Measurements from ENCODE around the gene NOS2. TPM values are rescaled to one million over a fixed set of nuclear protein-coding genes. Genes with fewer than 3 reads are reported as not detected.

NOS2 gene
- polyA plus RNA-seq, 1 donor (not counting 4 experiments of a cell fraction or from before 2014, with no cell fraction given): not detected

GRCh38 chr17:27793906-27794569 is 6.3 kb downstream of the NOS2 start:
- H3K9ac ChIP-seq (ENCODE audit: control insufficient read depth, extremely low read depth, insufficient read depth, low read length): no peak overlapping the region
- H4K20me1 ChIP-seq (ENCODE audit: control insufficient read depth, extremely low read depth, insufficient read depth, low read length): no peaks in the 10 kb centered on the region
- no peak overlapping the region for H3K27ac ChIP-seq (ENCODE audit: control insufficient read depth, insufficient read depth, low read length)
- dilution Hi-C loops (cut with MboI; ENCODE audit: extremely low pct_ligation_motif_present, low sequenced_read_pairs): no loop called here
- TF ChIP-seq EZH2 (IDR thresholded peaks at IDR 0.05; ENCODE audit: low read length) (no peak), CTCF (optimal IDR thresholded peaks at IDR 0.05 in 1 of 3, IDR thresholded peaks at IDR 0.05 in 1 of 3, conservative IDR thresholded peaks at IDR 0.05 in 1 of 3; ENCODE audit: extremely low read depth in 1 of 3, insufficient read depth in 2 of 3, low read length in 3 of 3) (no peak)
- no peaks in the 10 kb centered on the region for H3K4me1 ChIP-seq (ENCODE audit: control insufficient read depth, extremely low read depth, insufficient read depth, low read length)
- H3K4me2 ChIP-seq (ENCODE audit: control insufficient read depth, extremely low read depth, insufficient read depth, low read depth, low read length): no peak overlapping the region
- H3K9me3 ChIP-seq (ENCODE audit: control insufficient read depth, low read depth, low read length): no peaks in the 10 kb centered on the region
- no peak overlapping the region for H3K4me3 ChIP-seq (ENCODE audit: control insufficient read depth in 2 of 3, extremely low read depth in 1 of 3, insufficient read depth in 2 of 3, low read depth in 1 of 3, low read length in 3 of 3)
- no peaks in the 10 kb centered on the region for H3K36me3 ChIP-seq (ENCODE audit: control insufficient read depth in 2 of 2, extremely low read depth in 1 of 2, insufficient read depth in 2 of 2, low read length in 2 of 2)
- FAIRE-seq (no peak), DNase-seq (ENCODE audit: low read depth, low spot score) (no peak)
- peaks cover 48% of the 10 kb centered on the region for H3K27me3 ChIP-seq (ENCODE audit: control insufficient read depth, extremely low read depth, insufficient read depth, low read length)
- no peaks in the 10 kb centered on the region for H3K79me2 ChIP-seq (ENCODE audit: control insufficient read depth, insufficient read depth, low read length)
- no peaks in the 10 kb centered on the region for H3K9me1 ChIP-seq (ENCODE audit: control insufficient read depth, extremely low read depth, insufficient read depth, low read length)
- no peak overlapping the region for H2AFZ ChIP-seq (ENCODE audit: control insufficient read depth, low read length)

- no peaks in the 10 kb centered on the region for H3K79me2 ChIP-seq (ENCODE audit: control insufficient read depth, insufficient read depth, low read length)
- peaks cover 47% of the 10 kb centered on the region for H3K27me3 ChIP-seq (ENCODE audit: control insufficient read depth, extremely low read depth, insufficient read depth, low read length)
- no peaks in the 10 kb centered on the region for H4K20me1 ChIP-seq (ENCODE audit: control insufficient read depth, extremely low read depth, insufficient read depth, low read length)
- dilution Hi-C loops (cut with MboI; ENCODE audit: extremely low pct_ligation_motif_present, low sequenced_read_pairs): no loop called here
- H3K4me3 ChIP-seq (ENCODE audit: control insufficient read depth in 2 of 3, extremely low read depth in 1 of 3, insufficient read depth in 2 of 3, low read depth in 1 of 3, low read length in 3 of 3): no peak overlapping the region
- no peaks in the 10 kb centered on the region for H3K4me1 ChIP-seq (ENCODE audit: control insufficient read depth, extremely low read depth, insufficient read depth, low read length)
- FAIRE-seq (no peak), DNase-seq (ENCODE audit: low read depth, low spot score) (no peak)
- no peak overlapping the region for H3K9ac ChIP-seq (ENCODE audit: control insufficient read depth, extremely low read depth, insufficient read depth, low read length)
- no peaks in the 10 kb centered on the region for H3K9me3 ChIP-seq (ENCODE audit: control insufficient read depth, low read depth, low read length)
- no peak overlapping the region for H3K27ac ChIP-seq (ENCODE audit: control insufficient read depth, insufficient read depth, low read length)
- H3K36me3 ChIP-seq (ENCODE audit: control insufficient read depth in 2 of 2, extremely low read depth in 1 of 2, insufficient read depth in 2 of 2, low read length in 2 of 2): no peaks in the 10 kb centered on the region
- H3K4me2 ChIP-seq (ENCODE audit: control insufficient read depth, extremely low read depth, insufficient read depth, low read depth, low read length): no peak overlapping the region
- no peaks in the 10 kb centered on the region for H3K9me1 ChIP-seq (ENCODE audit: control insufficient read depth, extremely low read depth, insufficient read depth, low read length)
- no peak overlapping the region for H2AFZ ChIP-seq (ENCODE audit: control insufficient read depth, low read length)
- TF ChIP-seq CTCF (optimal IDR thresholded peaks at IDR 0.05 in 1 of 3, IDR thresholded peaks at IDR 0.05 in 1 of 3, conservative IDR thresholded peaks at IDR 0.05 in 1 of 3; ENCODE audit: extremely low read depth in 1 of 3, insufficient read depth in 2 of 3, low read length in 3 of 3): no peak
- TF ChIP-seq EZH2 (IDR thresholded peaks at IDR 0.05; ENCODE audit: low read length): peak; percentile 65
Observed at GRCh38 chr17:27793168-27793905, 7.0 kb downstream of the NOS2 start.
